ENCODE results near the gene SLC66A2. TPM values are rescaled to one million over a fixed set of nuclear protein-coding genes. Genes with fewer than 3 reads are reported as not detected.
A peak's percentile ranks its signal among the peaks of the same experiment; 100 is the strongest.

Gene SLC66A2
- total and polyA plus RNA-seq, 8 donors: 18.1 to 148 (median 24.4) TPM

DNA sequence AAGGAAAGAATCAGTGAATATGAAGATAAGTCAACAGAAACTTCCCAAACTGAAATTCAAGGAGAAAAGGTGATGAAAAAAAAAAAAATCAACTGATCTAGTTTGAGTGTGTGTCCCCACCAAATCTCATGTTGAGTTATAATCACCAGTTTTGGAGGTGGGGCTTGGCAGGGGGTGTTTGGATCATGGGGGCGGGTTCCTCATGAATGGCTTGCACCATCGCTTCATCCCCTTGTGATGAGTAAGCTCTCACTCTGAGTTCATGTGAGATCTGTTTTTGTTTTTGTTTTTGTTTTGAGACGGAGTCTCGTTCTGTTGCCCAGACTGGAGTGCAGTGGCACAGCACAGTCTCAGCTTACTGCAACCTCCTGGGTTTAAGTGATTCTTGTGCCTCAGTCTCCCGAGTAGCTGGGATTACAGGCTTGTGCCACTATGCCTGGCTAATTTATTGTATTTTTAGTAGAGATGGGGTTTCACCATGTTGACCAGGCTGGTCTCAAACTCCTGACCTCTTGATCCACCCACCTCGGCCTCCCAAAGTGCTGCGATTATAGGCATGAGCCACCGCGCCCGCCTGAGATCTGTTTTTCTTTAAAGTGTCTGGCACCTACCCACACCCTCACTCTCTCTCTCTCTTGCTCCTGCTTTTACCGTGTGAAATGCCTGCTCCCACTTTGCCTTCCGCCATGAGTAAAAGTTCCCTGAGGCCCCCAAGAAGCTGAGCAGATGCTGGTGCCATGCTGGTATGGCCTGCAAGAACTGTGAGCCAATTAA lies 4.0 kb upstream of the SLC66A2 start:
- TF ChIP-seq EP300 (IDR thresholded peaks at IDR 0.05) (no peak), POLR2A (IDR thresholded peaks at IDR 0.05) (no peak), POLR2AphosphoS5 (IDR thresholded peaks at IDR 0.05) (no peak)
- TF ChIP-seq, protein P1, sequence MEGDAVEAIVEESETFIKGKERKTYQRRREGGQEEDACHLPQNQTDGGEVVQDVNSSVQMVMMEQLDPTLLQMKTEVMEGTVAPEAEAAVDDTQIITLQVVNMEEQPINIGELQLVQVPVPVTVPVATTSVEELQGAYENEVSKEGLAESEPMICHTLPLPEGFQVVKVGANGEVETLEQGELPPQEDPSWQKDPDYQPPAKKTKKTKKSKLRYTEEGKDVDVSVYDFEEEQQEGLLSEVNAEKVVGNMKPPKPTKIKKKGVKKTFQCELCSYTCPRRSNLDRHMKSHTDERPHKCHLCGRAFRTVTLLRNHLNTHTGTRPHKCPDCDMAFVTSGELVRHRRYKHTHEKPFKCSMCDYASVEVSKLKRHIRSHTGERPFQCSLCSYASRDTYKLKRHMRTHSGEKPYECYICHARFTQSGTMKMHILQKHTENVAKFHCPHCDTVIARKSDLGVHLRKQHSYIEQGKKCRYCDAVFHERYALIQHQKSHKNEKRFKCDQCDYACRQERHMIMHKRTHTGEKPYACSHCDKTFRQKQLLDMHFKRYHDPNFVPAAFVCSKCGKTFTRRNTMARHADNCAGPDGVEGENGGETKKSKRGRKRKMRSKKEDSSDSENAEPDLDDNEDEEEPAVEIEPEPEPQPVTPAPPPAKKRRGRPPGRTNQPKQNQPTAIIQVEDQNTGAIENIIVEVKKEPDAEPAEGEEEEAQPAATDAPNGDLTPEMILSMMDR (IDR thresholded peaks at IDR 0.05): no peak
- Histone ChIP-seq H3K4me1 (peaks cover 3 to 26% (median 16%) of the 10 kb centered on the region in 4 donors), H3K9me3 (no peaks in the 10 kb centered on the region), H3K36me3 (no peaks in the 10 kb centered on the region), H3K27ac (no peak overlapping the region), H3K27me3 (no peaks in the 10 kb centered on the region), H3K4me3 (no peak overlapping the region)
- no peak for DNase-seq
- WGBS, 5 donors: 85 to 89% (median 87%) methylated on average over 12 of the region's 12 CpGs
- intact Hi-C loops (cut with DNase I; ENCODE audit: low total_unique reads): loop anchor here (10.0 kb wide), 1 partner anchor 271 kb away; no protein-coding TSS in a partner anchor

DNA sequence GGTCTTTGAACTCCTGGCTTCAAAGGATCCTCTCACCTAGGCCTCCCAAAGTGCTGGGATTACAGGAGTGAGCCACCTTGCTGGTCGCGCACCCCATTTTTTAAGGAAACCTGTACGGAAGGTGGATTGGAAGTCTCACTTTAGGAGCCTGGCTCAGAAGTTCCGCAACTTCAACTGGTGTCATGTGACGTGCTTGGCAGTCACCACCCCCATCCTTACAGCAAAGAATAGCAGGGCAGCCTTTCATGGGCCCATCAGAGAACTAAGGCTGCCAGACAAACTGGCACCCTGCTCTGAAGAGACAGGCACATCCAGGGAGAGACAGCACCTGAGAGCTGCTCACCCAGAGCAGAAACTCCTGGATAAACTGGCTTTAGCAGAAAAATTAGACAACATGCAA lies 3.3 kb upstream of the SLC66A2 start:
- intact Hi-C loops (cut with DNase I; ENCODE audit: low total_unique reads): loop anchor here (10.0 kb wide), 1 partner anchor 270 kb away; no protein-coding TSS in a partner anchor
- Histone ChIP-seq H3K27me3 (no peaks in the 10 kb centered on the region), H3K36me3 (no peaks in the 10 kb centered on the region), H3K9me3 (no peaks in the 10 kb centered on the region), H3K4me3 (no peak overlapping the region), H3K27ac (no peak overlapping the region), H3K4me1 (peaks cover 10 to 28% (median 21%) of the 10 kb centered on the region in 4 donors)
- TF ChIP-seq POLR2A (IDR thresholded peaks at IDR 0.05) (no peak), EP300 (IDR thresholded peaks at IDR 0.05) (no peak), POLR2AphosphoS5 (IDR thresholded peaks at IDR 0.05) (no peak)
- TF ChIP-seq, protein P1 (IDR thresholded peaks at IDR 0.05): no peak
- WGBS, 5 donors: 75 to 83% (median 82%) methylated on average over 5 of the region's 5 CpGs
- peak in 1 of 2 donors; percentile 16 for DNase-seq

DNA sequence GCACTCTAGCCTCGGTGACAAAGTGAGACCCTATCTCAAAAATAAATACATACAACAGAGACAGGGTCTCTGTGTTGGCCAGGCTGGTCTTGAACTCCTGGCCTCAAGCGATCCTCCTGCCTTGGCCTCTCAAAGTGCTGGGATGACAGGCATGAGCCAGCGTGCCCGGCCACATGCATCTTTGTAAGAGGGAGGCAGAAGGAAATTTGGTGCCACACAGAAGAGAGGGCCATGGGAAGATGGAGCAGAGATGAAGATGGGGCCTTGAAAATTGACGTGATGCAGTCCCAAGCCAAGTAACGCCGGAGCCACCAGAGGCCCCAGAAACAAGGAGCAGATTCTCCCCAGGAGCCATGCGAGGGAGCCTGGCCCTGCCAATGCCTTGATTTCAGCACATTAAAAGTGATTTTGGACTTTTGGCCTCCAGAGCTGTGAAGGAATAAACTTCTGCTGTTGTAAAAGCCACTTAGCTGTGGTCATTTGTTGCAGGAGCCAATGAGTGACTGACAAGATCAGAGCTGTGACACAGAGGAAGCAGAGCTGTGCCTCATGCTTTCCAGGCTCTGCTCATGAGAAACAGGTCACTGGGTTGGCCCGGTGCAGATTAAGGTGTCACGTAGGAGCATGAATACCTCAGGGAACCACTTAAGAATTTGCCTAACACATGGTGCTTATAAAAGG lies 2.7 kb upstream of the SLC66A2 start:
- H3K27me3 ChIP-seq: no peaks in the 10 kb centered on the region
- H3K9me3 ChIP-seq: no peaks in the 10 kb centered on the region
- TF ChIP-seq, protein P1 (IDR thresholded peaks at IDR 0.05): no peak
- TF ChIP-seq POLR2AphosphoS5 (IDR thresholded peaks at IDR 0.05) (no peak), EP300 (IDR thresholded peaks at IDR 0.05) (no peak), POLR2A (IDR thresholded peaks at IDR 0.05) (no peak)
- peaks cover 15 to 30% (median 27%) of the 10 kb centered on the region in 4 donors for H3K4me1 ChIP-seq
- no peak overlapping the region for H3K27ac ChIP-seq
- 71 to 81% (median 76%) methylated on average over 10 of the region's 10 CpGs for WGBS, 5 donors
- DNase-seq: peak in 1 of 2 donors; percentile 79
- no peak overlapping the region for H3K4me3 ChIP-seq
- intact Hi-C loops (cut with DNase I; ENCODE audit: low total_unique reads): loop anchor here (10.0 kb wide), 1 partner anchor 269 kb away; no protein-coding TSS in a partner anchor
- H3K36me3 ChIP-seq: peaks cover 0 to 1% (median under 1%) of the 10 kb centered on the region in 4 donors

DNA sequence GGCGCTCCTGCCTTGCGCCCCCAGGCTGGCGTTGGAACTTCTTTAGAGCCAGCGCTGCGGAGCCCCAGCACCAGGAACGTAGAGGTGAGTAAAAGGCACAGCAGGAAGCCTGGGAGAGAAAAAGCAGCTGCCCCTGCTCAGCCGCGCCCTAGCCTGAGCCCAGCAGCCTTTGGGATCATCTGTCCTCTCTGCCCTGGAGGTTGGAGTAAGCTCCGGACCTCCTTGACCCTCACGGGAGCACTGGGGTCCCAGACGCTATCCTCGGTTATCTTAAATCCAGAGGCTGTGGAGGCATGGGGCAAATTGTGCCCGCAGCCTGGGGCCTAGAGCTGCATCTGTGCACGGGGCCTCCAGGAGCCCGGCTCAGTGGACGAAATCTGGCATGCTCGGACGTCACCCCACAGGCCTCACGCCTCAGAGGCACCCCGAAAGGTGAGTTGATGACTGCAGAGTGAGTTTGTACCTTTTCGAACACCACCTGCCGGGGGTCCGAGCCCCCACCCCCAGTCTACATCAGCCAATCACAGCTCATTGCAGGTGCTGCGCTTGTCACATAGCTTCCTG lies 1.6 kb upstream of the SLC66A2 start:
- Histone ChIP-seq H3K27me3 (no peaks in the 10 kb centered on the region), H3K27ac (no peak overlapping the region), H3K36me3 (peaks cover 0 to 11% (median 4%) of the 10 kb centered on the region in 4 donors), H3K9me3 (no peaks in the 10 kb centered on the region), H3K4me1 (peaks cover 25 to 40% (median 35%) of the 10 kb centered on the region in 4 donors), H3K4me3 (no peak overlapping the region)
- TF ChIP-seq EP300 (IDR thresholded peaks at IDR 0.05): no peak
- no peak for TF ChIP-seq POLR2AphosphoS5 (IDR thresholded peaks at IDR 0.05)
- TF ChIP-seq, protein P1 (IDR thresholded peaks at IDR 0.05): no peak
- no peak for TF ChIP-seq POLR2A (IDR thresholded peaks at IDR 0.05)
- WGBS, 5 donors: 77 to 94% (median 85%) methylated on average over 10 to 24 of the region's 24 CpGs
- intact Hi-C loops (cut with DNase I; ENCODE audit: low total_unique reads): loop anchor here (10.0 kb wide), 1 partner anchor 268 kb away; no protein-coding TSS in a partner anchor
- DNase-seq: peak; percentile 13 to 53

All from stomach (tissue), 9 donors.